Ovary (tissue), 9 donors: ENCODE results near the gene NR5A1. TPM values are rescaled to one million over a fixed set of nuclear protein-coding genes. Genes with fewer than 3 reads are reported as not detected.

ENCODE experiments used
- DNase-seq, 5 donors: peaks; one replicate each; pipeline ENCODE4 v3.0.0-alpha.2; 2019 to 2020
- H3K27ac ChIP-seq, 2 donors: fragments of 200-600 bp; one replicate each; pipeline versions ENCODE4 v1.5.1 to v1.8.0; 2019 to 2022
- H3K27me3 ChIP-seq: fragments of 200-600 bp; one replicate; pipeline ENCODE4 v1.8.0; 2022
- H3K36me3 ChIP-seq: fragments of 200-600 bp; sonication (generic); one replicate; pipeline ENCODE4 v1.5.1; 2019
- H3K4me1 ChIP-seq: one replicate; pipeline ENCODE4 v1.8.1; 2013; ENCODE audit warnings: mild to moderate bottlenecking, moderate library complexity; ENCODE audit not compliant: insufficient read depth
- H3K4me3 ChIP-seq: fragments of 200-600 bp; sonication (generic); one replicate; pipeline ENCODE4 v1.5.1; 2017
- H3K9me3 ChIP-seq, 2 donors: fragments of 200-600 bp in 1 of 2; sonication (generic) in 1 of 2; one replicate each; pipeline versions ENCODE4 v1.5.1 to v1.8.1; 2013 to 2019; ENCODE audit warnings: mild to moderate bottlenecking in 1 of 2, moderate library complexity in 1 of 2
- EP300 ChIP-seq: sonication (generic); formaldehyde crosslinking; IDR thresholded peaks from one replicate; pipeline ENCODE4 v1.6.1; 2017; ENCODE audit warnings: antibody characterized with exemption
- POLR2A ChIP-seq: fragments of 450-650 bp; IDR thresholded peaks from one replicate; pipeline ENCODE4 v1.6.1; 2017; ENCODE audit warnings: antibody characterized with exemption, mild to moderate bottlenecking, moderate library complexity
- WGBS, 3 donors: extraction: QIAGEN DNeasy Blood & Tissue Kit in 1 of 3; methylation state at CpG; one replicate each; pipeline versions ENCODE4 v1.1.5 to v1.1.7; 2013 to 2017; 5-methylcytosine and 5-hydroxymethylcytosine counted together
- intact Hi-C, 4 donors: fragments of 100-400 bp; cut with DNase I; formaldehyde crosslinking; loops; one replicate each; pipeline versions ENCODE4 v1.11.0 to v1.15.1; 2022 to 2023
- polyA plus RNA-seq, 2 donors: library from polyadenylated mRNA; stranded (reverse); fragments of 200-250 nt in 1 of 2; fragments of 350-450 nt in 1 of 2; fragmentation: Illumina TruSeq in 1 of 2; extraction: RNeasy Lipid Tissue Mini Kit (QIAGEN cat#74804) in 1 of 2; gene quantifications; one replicate each; pipeline ENCODE4 v1.2.3, GENCODE V29; 2013 to 2014
- total RNA-seq, 7 donors: library from RNA; depleted of rRNA in 2 of 7; stranded (reverse); fragments of >200 nt in 2 of 7; fragmentation: NEBNext Ultra II Directional in 3 of 7; extraction: Animal tissue kit (Norgen Biotek cat#: 25700) in 3 of 7; gene quantifications; one replicate each; pipeline versions ENCODE4 v1.1.0 to v1.2.4, GENCODE V29; 2016 to 2023
- TF ChIP-seq, protein P1 (sequence below), 3 donors: fragments of 450-650 bp in 2 of 3; fragments of 200-600 bp in 1 of 3; IDR thresholded peaks; one replicate each; pipeline versions ENCODE4 v1.5.1 to v1.8.0; 2016 to 2022; ENCODE audit warnings: antibody characterized with exemption in 3 of 3, mild to moderate bottlenecking in 1 of 3
- donor health status: DM: no; HTN: no; CAD: no; lungs with moderate emphysema.
- donor health status: DM: no; HTN: no; CAD: no.
- donor health status: Bipolar disorder and iron deficiency.
- donor health status: DM: yes; HTN: yes; CAD: no.
- donor health status: DM: no; HTN: no; CAD: no.
- donor health status: DM: yes; HTN: yes; CAD: no.

Gene NR5A1
- total and polyA plus RNA-seq, 9 donors: 14.7 to 73.6 (median 50.2) TPM

DNA sequence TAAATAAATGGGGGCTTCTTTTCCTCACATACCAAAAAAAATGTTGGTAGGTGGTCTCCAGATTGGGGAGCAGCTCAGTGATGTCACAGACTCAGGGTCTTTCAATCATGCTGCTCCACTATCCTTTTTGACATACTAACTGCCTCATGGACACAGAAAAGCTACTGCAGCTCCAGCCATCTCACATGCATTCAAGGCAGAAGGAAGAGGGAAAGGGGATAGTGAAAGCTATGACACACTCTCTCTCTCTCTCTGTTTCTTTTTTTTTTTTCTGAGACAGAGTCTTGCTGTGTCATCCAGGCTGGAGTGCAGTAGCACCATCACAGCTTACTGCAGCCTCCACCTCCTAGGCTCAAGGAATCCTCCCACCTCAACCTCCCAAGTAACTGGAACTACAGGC lies 64.8 kb downstream of the NR5A1 start:
- DNase-seq: no peak
- TF ChIP-seq, protein P1, sequence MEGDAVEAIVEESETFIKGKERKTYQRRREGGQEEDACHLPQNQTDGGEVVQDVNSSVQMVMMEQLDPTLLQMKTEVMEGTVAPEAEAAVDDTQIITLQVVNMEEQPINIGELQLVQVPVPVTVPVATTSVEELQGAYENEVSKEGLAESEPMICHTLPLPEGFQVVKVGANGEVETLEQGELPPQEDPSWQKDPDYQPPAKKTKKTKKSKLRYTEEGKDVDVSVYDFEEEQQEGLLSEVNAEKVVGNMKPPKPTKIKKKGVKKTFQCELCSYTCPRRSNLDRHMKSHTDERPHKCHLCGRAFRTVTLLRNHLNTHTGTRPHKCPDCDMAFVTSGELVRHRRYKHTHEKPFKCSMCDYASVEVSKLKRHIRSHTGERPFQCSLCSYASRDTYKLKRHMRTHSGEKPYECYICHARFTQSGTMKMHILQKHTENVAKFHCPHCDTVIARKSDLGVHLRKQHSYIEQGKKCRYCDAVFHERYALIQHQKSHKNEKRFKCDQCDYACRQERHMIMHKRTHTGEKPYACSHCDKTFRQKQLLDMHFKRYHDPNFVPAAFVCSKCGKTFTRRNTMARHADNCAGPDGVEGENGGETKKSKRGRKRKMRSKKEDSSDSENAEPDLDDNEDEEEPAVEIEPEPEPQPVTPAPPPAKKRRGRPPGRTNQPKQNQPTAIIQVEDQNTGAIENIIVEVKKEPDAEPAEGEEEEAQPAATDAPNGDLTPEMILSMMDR (IDR thresholded peaks at IDR 0.05): no peak
- no peak for TF ChIP-seq EP300
- no peak for TF ChIP-seq POLR2A
- H3K4me3 ChIP-seq: no peak overlapping the region
- intact Hi-C loops: loop anchor here in 1 of 4 donors (1.0 kb wide), 1 partner anchor 43 kb away; no protein-coding TSS in a partner anchor
- no peaks in the 10 kb centered on the region for H3K4me1 ChIP-seq
- H3K9me3 ChIP-seq: peaks cover 0 to 7% of the 10 kb centered on the region in 2 donors
- H3K27me3 ChIP-seq: no peaks in the 10 kb centered on the region
- H3K36me3 ChIP-seq: no peaks in the 10 kb centered on the region
- no peak overlapping the region for H3K27ac ChIP-seq

DNA sequence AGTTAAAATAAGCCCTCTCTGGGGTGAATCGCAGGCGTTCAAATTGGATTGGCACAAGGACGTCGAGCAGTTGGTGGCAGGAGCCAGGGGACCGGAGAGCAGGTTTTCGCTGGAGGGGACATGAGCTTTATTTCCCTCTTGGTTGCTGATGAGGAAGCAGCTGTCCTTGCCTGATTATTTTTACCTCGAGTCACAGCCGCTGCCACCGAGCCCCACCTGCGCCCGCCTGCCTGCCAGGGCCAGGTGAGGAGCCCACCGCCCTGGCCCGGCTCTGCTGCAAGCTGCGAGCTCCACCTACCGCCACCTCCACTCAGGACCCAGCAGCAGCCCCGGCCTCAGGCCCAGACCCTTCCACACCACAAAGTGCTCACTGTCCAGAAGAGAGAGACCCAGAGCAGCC lies 65.9 kb downstream of the NR5A1 start:
- no peak for DNase-seq
- Histone ChIP-seq H3K4me1 (no peaks in the 10 kb centered on the region), H3K4me3 (no peak overlapping the region), H3K36me3 (no peaks in the 10 kb centered on the region), H3K9me3 (peaks cover 0 to 7% of the 10 kb centered on the region in 2 donors), H3K27me3 (no peaks in the 10 kb centered on the region), H3K27ac (no peak overlapping the region)
- intact Hi-C loops: no loop called here
- TF ChIP-seq, protein P1 (IDR thresholded peaks at IDR 0.05): no peak
- no peak for TF ChIP-seq EP300
- WGBS, 3 donors: 83 to 90% (median 85%) methylated on average over 16 of the region's 16 CpGs

- DNase-seq: no peak
- no peak overlapping the region for H3K4me3 ChIP-seq
- TF ChIP-seq EP300 (no peak), POLR2A (no peak)
- TF ChIP-seq, protein P1 (IDR thresholded peaks at IDR 0.05): no peak
These were observed 66.4 kb downstream of the NR5A1 start for GRCh38 chr9:124440786-124441185.

GRCh38 chr9:124439686-124440243 lies 67.4 kb downstream of the NR5A1 start:
- intact Hi-C loops: no loop called here
- H3K4me1 ChIP-seq: no peaks in the 10 kb centered on the region

More at GRCh38 chr9:124440786-124441185, 66.4 kb downstream of the NR5A1 start:
- Histone ChIP-seq H3K27ac (no peak overlapping the region), H3K4me1 (no peaks in the 10 kb centered on the region), H3K27me3 (no peaks in the 10 kb centered on the region), H3K36me3 (no peaks in the 10 kb centered on the region), H3K9me3 (peaks cover 0 to 7% of the 10 kb centered on the region in 2 donors)
- 67 to 68% (median 68%) methylated on average over 10 of the region's 10 CpGs for WGBS, 3 donors
- intact Hi-C loops: no loop called here

More at GRCh38 chr9:124439686-124440243, 67.4 kb downstream of the NR5A1 start:
- TF ChIP-seq EP300: no peak
- TF ChIP-seq, protein P1 (IDR thresholded peaks at IDR 0.05): no peak
- no peak for TF ChIP-seq POLR2A
- Histone ChIP-seq H3K9me3 (peaks cover 0 to 7% of the 10 kb centered on the region in 2 donors), H3K36me3 (no peaks in the 10 kb centered on the region), H3K27me3 (no peaks in the 10 kb centered on the region), H3K27ac (no peak overlapping the region), H3K4me3 (no peak overlapping the region)
- WGBS, 3 donors: 81 to 94% (median 91%) methylated on average over 6 of the region's 6 CpGs
- no peak for DNase-seq
